SK-N-SH (cell line): ENCODE results near the gene IFNAR1.

Experiments
- CTCF ChIP-seq: fragments of 200-600 bp; sonication (generic); IDR thresholded peaks from 2 replicates; pipeline ENCODE4 v1.6.1; 2017; ENCODE audit warnings: antibody characterized with exemption, mild to moderate bottlenecking, moderate library complexity
- IRF3 ChIP-seq: fragments of 150-350 bp; IDR thresholded peaks from 2 replicates; pipeline ENCODE4 v1.6.1; 2016; ENCODE audit warnings: mild to moderate bottlenecking, low read depth, low read length
- MAX ChIP-seq: IDR thresholded peaks from 2 replicates; pipeline ENCODE4 v1.4.0; 2012; ENCODE audit warnings: low read depth
- REST ChIP-seq: IDR thresholded peaks from 2 replicates; pipeline ENCODE4 v1.6.1; 2012; ENCODE audit warnings: mild to moderate bottlenecking, low read depth, low read length, moderate library complexity

GRCh38 chr21:33406493-33406892 is 81.7 kb downstream of the IFNAR1 start:
- TF ChIP-seq MAX (no peak), REST (no peak), CTCF (no peak), IRF3 (no peak)
